Gastrocnemius medialis (tissue), 4 donors: Measurements from ENCODE around the gene LONRF2.

ENCODE experiments used
- POLR2A ChIP-seq, 2 donors: fragments of 450-650 bp; IDR thresholded peaks; one replicate each; pipeline ENCODE4 v1.6.1; 2017; ENCODE audit warnings: antibody characterized with exemption in 2 of 2, mild to moderate bottlenecking in 2 of 2, moderate library complexity in 2 of 2
- TF ChIP-seq, protein P1 (sequence below), 5 experiments: fragments of 450-650 bp in 3 of 5; fragments of 200-600 bp in 2 of 5; sonication (generic) in 2 of 5; IDR thresholded peaks in 4 of 5; conservative IDR thresholded peaks in 1 of 5; 1 replicate in 4 of 5; 2 replicates in 1 of 5; pipeline ENCODE4 v1.5.1; 2016 to 2019; ENCODE audit warnings: antibody characterized with exemption in 5 of 5, mild to moderate bottlenecking in 3 of 5, moderate library complexity in 3 of 5

DNA sequence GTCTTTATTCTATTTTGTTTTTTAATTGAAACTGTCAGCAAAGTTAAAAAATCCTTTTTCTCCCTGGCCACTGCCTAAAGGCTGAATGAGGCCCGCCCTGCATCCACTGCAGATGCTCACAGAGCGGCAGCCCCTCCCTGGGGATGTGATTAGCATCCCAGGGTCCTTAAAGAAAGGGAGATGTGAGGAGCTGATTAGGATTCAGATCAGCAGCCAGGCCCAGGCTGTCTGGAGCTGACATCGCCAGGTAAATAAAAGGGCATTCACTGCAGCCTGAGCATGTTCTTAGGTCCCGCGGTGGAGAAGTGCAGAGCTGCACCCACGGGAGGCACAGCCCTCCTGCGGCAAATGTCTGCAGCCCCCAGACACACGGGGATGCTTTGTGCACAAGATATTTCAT is 83.8 kb downstream of the LONRF2 start:
- TF ChIP-seq, protein P1, sequence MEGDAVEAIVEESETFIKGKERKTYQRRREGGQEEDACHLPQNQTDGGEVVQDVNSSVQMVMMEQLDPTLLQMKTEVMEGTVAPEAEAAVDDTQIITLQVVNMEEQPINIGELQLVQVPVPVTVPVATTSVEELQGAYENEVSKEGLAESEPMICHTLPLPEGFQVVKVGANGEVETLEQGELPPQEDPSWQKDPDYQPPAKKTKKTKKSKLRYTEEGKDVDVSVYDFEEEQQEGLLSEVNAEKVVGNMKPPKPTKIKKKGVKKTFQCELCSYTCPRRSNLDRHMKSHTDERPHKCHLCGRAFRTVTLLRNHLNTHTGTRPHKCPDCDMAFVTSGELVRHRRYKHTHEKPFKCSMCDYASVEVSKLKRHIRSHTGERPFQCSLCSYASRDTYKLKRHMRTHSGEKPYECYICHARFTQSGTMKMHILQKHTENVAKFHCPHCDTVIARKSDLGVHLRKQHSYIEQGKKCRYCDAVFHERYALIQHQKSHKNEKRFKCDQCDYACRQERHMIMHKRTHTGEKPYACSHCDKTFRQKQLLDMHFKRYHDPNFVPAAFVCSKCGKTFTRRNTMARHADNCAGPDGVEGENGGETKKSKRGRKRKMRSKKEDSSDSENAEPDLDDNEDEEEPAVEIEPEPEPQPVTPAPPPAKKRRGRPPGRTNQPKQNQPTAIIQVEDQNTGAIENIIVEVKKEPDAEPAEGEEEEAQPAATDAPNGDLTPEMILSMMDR (IDR thresholded peaks at IDR 0.05 in 4 of 5, conservative IDR thresholded peaks at IDR 0.05 in 1 of 5) = no peak
- no peak for TF ChIP-seq POLR2A (IDR thresholded peaks at IDR 0.05)
